WTC11 (cell line): ENCODE measurements around the gene TM4SF1. TPM values are rescaled to one million over a fixed set of nuclear protein-coding genes. Genes with fewer than 3 reads are reported as not detected.
A peak's percentile ranks its signal among the peaks of the same experiment; 100 is the strongest.

Experiments
- ATAC-seq: fragments of 200-7000 bp; cut with Tn5 transposase; 2 replicates; pipeline ENCODE4 v1.10.0; 2021; ENCODE audit warnings: mild to moderate bottlenecking, moderate library complexity
- CTCF ChIA-PET: fragments of 300-600 bp; sonication (Branson Sonifier 250); formaldehyde crosslinking; loops from one replicate; lab custom pipeline; 2021; ENCODE audit warnings: antibody characterized with exemption; lab: Charles Lee
- POLR2A ChIA-PET: fragments of 350-600 bp; sonication (Branson Sonifier 250); formaldehyde crosslinking; loops from one replicate; lab custom pipeline; 2021; ENCODE audit warnings: antibody characterized with exemption; lab: Charles Lee
- DNase-seq: peaks from one replicate; pipeline ENCODE4 v3.0.0; 2021; ENCODE audit warnings: low spot score
- H3K27ac Mint-ChIP-seq: 2 replicates; pipeline ENCODE4 v1.8.0; 2021; ENCODE audit warnings: mixed read lengths
- H3K27me3 Mint-ChIP-seq: 2 replicates; pipeline ENCODE4 v1.8.0; 2021; ENCODE audit warnings: low read depth, mild to moderate bottlenecking, moderate library complexity, mixed read lengths
- H3K36me3 Mint-ChIP-seq: 2 replicates; pipeline ENCODE4 v1.8.0; 2021; ENCODE audit warnings: mixed read lengths
- H3K4me1 Mint-ChIP-seq: 2 replicates; pipeline ENCODE4 v1.8.0; 2022; ENCODE audit warnings: mixed read lengths
- H3K4me3 Mint-ChIP-seq: 2 replicates; pipeline ENCODE4 v1.8.0; 2021; ENCODE audit warnings: mild to moderate bottlenecking, moderate library complexity, mixed read lengths
- H3K9me3 Mint-ChIP-seq: 2 replicates; pipeline ENCODE4 v1.8.0; 2021; ENCODE audit warnings: mixed read lengths
- CREM ChIP-seq: sonication (generic); formaldehyde crosslinking; IDR thresholded peaks from 2 replicates; pipeline ENCODE4 v1.8.1; 2022; ENCODE audit warnings: mild to moderate bottlenecking, missing genetic modification reagents, moderate library complexity
- EMX1 ChIP-seq: fragments of 250-450 bp; sonication (Bioruptor Pico); IDR thresholded peaks from 2 replicates; pipeline ENCODE4 v1.8.0; 2021; ENCODE audit warnings: mild to moderate bottlenecking
- FOXJ3 ChIP-seq: sonication (generic); formaldehyde crosslinking; IDR thresholded peaks from 2 replicates; pipeline ENCODE4 v1.9.0; 2021; ENCODE audit warnings: missing genetic modification reagents, mild to moderate bottlenecking, borderline replicate concordance
- JAZF1 ChIP-seq: fragments of 250-450 bp; sonication (Bioruptor Pico); IDR thresholded peaks from 2 replicates; pipeline ENCODE4 v1.9.0; 2021; ENCODE audit warnings: moderate library complexity, mild to moderate bottlenecking, inconsistent platforms
- MXD4 ChIP-seq: fragments of 250-450 bp; sonication (Bioruptor Pico); IDR thresholded peaks from 2 replicates; pipeline ENCODE4 v1.8.0; 2021; ENCODE audit warnings: mild to moderate bottlenecking, moderate library complexity, borderline replicate concordance
- MYBL2 ChIP-seq: sonication (generic); formaldehyde crosslinking; IDR thresholded peaks from 2 replicates; pipeline ENCODE4 v1.8.1; 2023; ENCODE audit warnings: mild to moderate bottlenecking, moderate library complexity, missing genetic modification reagents
- NR2C2 ChIP-seq: sonication (generic); formaldehyde crosslinking; IDR thresholded peaks from 2 replicates; pipeline ENCODE4 v1.8.0; 2022; ENCODE audit warnings: mild to moderate bottlenecking, missing genetic modification reagents
- SMAD4 ChIP-seq: sonication (generic); formaldehyde crosslinking; IDR thresholded peaks from 2 replicates; pipeline ENCODE4 v1.8.0; 2022; ENCODE audit warnings: mild to moderate bottlenecking, missing genetic modification reagents
- TEAD4 ChIP-seq: sonication (generic); formaldehyde crosslinking; IDR thresholded peaks from 2 replicates; pipeline ENCODE4 v1.8.0; 2022; ENCODE audit warnings: mild to moderate bottlenecking, missing genetic modification reagents
- ZNF396 ChIP-seq: fragments of 250-450 bp; sonication (Bioruptor Pico); IDR thresholded peaks from 2 replicates; pipeline ENCODE4 v1.8.0; 2021; ENCODE audit warnings: mild to moderate bottlenecking, moderate library complexity, borderline replicate concordance
- ZNF416 ChIP-seq: fragments of 250-450 bp; sonication (Bioruptor Pico); IDR thresholded peaks from 2 replicates; pipeline ENCODE4 v1.9.0; 2021; ENCODE audit warnings: mild to moderate bottlenecking, inconsistent platforms
- total RNA-seq: library from RNA; stranded (reverse); gene quantifications from 3 replicates; pipeline ENCODE4 v1.2.3, GENCODE V29; 2021
- TF ChIP-seq, protein P1 (sequence below): sonication (generic); formaldehyde crosslinking; conservative IDR thresholded peaks from 2 replicates; pipeline ENCODE4 v1.8.1; 2023; ENCODE audit warnings: mild to moderate bottlenecking, low read depth, missing genetic modification reagents, moderate library complexity
- TF ChIP-seq, protein P2 (sequence below): fragments of 250-450 bp; sonication (Bioruptor Pico); IDR thresholded peaks from 2 replicates; pipeline ENCODE4 v1.8.0; 2021; ENCODE audit warnings: mild to moderate bottlenecking
- TF ChIP-seq, protein P3 (sequence below): fragments of 250-450 bp; sonication (Bioruptor Pico); IDR thresholded peaks from 2 replicates; pipeline ENCODE4 v1.9.0; 2021; ENCODE audit warnings: mild to moderate bottlenecking, borderline replicate concordance
- TF ChIP-seq, protein P4 (sequence below): sonication (generic); formaldehyde crosslinking; IDR thresholded peaks from 2 replicates; pipeline ENCODE4 v1.8.0; 2023; ENCODE audit warnings: missing genetic modification reagents, mild to moderate bottlenecking, borderline replicate concordance
- TF ChIP-seq, protein P5 (sequence below): sonication (generic); formaldehyde crosslinking; IDR thresholded peaks from 2 replicates; pipeline ENCODE4 v1.8.1; 2023; ENCODE audit warnings: mild to moderate bottlenecking, missing genetic modification reagents, borderline replicate concordance
- TF ChIP-seq, protein P6 (sequence below): sonication (generic); formaldehyde crosslinking; IDR thresholded peaks from 2 replicates; pipeline ENCODE4 v1.8.1; 2023; ENCODE audit warnings: mild to moderate bottlenecking, missing genetic modification reagents

Gene TM4SF1
- total RNA-seq, 1 experiment from 2014 or later: 0.90 TPM

DNA sequence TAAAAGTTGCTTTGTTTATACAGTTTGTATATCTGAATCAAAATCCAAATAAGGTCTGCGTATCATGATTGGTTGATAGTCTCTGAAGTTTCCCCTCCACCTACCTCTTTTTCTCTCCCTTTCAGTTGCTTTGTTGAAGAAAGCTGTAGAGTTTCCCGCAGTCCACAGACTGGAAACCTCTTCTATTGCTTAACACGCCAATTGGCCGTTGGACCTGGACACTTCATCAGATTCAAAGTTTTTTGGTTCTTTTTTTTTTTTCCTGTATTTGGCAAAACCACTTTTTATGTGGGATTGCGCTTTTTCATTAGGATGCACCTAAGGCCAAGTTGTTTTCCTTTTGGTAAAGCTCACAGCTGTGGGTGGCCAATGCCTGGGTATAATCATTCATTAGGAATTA lies 14.5 kb upstream of the TM4SF1 start:
- Mint-ChIP-seq H3K4me1 (no peaks in the 10 kb centered on the region), H3K36me3 (no peaks in the 10 kb centered on the region), H3K27ac (no peak overlapping the region), H3K27me3 (no peaks in the 10 kb centered on the region), H3K9me3 (no peaks in the 10 kb centered on the region), H3K4me3 (no peak overlapping the region)
- ChIA-PET CTCF (interaction anchor here (0.6 to 1.7 kb wide), 3 partner anchors 39 to 88 kb away, joined by 3 to 6 read pairs (median 3); no protein-coding TSS in a partner anchor), POLR2A (no interaction called here)
- DNase-seq: no peak
- ATAC-seq: no peak
- TF ChIP-seq ZNF396 (CRISPR knock-in tag) (no peak), MYBL2 (CRISPR knock-in tag) (no peak), MXD4 (CRISPR knock-in tag) (no peak), ZNF416 (CRISPR knock-in tag) (no peak)
- TF ChIP-seq, protein P1, sequence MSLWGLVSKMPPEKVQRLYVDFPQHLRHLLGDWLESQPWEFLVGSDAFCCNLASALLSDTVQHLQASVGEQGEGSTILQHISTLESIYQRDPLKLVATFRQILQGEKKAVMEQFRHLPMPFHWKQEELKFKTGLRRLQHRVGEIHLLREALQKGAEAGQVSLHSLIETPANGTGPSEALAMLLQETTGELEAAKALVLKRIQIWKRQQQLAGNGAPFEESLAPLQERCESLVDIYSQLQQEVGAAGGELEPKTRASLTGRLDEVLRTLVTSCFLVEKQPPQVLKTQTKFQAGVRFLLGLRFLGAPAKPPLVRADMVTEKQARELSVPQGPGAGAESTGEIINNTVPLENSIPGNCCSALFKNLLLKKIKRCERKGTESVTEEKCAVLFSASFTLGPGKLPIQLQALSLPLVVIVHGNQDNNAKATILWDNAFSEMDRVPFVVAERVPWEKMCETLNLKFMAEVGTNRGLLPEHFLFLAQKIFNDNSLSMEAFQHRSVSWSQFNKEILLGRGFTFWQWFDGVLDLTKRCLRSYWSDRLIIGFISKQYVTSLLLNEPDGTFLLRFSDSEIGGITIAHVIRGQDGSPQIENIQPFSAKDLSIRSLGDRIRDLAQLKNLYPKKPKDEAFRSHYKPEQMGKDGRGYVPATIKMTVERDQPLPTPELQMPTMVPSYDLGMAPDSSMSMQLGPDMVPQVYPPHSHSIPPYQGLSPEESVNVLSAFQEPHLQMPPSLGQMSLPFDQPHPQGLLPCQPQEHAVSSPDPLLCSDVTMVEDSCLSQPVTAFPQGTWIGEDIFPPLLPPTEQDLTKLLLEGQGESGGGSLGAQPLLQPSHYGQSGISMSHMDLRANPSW (CRISPR knock-in tag): no peak
- TF ChIP-seq, protein P2, sequence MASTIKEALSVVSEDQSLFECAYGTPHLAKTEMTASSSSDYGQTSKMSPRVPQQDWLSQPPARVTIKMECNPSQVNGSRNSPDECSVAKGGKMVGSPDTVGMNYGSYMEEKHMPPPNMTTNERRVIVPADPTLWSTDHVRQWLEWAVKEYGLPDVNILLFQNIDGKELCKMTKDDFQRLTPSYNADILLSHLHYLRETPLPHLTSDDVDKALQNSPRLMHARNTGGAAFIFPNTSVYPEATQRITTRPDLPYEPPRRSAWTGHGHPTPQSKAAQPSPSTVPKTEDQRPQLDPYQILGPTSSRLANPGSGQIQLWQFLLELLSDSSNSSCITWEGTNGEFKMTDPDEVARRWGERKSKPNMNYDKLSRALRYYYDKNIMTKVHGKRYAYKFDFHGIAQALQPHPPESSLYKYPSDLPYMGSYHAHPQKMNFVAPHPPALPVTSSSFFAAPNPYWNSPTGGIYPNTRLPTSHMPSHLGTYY: no peak
- TF ChIP-seq, protein P3, sequence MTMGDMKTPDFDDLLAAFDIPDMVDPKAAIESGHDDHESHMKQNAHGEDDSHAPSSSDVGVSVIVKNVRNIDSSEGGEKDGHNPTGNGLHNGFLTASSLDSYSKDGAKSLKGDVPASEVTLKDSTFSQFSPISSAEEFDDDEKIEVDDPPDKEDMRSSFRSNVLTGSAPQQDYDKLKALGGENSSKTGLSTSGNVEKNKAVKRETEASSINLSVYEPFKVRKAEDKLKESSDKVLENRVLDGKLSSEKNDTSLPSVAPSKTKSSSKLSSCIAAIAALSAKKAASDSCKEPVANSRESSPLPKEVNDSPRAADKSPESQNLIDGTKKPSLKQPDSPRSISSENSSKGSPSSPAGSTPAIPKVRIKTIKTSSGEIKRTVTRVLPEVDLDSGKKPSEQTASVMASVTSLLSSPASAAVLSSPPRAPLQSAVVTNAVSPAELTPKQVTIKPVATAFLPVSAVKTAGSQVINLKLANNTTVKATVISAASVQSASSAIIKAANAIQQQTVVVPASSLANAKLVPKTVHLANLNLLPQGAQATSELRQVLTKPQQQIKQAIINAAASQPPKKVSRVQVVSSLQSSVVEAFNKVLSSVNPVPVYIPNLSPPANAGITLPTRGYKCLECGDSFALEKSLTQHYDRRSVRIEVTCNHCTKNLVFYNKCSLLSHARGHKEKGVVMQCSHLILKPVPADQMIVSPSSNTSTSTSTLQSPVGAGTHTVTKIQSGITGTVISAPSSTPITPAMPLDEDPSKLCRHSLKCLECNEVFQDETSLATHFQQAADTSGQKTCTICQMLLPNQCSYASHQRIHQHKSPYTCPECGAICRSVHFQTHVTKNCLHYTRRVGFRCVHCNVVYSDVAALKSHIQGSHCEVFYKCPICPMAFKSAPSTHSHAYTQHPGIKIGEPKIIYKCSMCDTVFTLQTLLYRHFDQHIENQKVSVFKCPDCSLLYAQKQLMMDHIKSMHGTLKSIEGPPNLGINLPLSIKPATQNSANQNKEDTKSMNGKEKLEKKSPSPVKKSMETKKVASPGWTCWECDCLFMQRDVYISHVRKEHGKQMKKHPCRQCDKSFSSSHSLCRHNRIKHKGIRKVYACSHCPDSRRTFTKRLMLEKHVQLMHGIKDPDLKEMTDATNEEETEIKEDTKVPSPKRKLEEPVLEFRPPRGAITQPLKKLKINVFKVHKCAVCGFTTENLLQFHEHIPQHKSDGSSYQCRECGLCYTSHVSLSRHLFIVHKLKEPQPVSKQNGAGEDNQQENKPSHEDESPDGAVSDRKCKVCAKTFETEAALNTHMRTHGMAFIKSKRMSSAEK: no peak

DNA sequence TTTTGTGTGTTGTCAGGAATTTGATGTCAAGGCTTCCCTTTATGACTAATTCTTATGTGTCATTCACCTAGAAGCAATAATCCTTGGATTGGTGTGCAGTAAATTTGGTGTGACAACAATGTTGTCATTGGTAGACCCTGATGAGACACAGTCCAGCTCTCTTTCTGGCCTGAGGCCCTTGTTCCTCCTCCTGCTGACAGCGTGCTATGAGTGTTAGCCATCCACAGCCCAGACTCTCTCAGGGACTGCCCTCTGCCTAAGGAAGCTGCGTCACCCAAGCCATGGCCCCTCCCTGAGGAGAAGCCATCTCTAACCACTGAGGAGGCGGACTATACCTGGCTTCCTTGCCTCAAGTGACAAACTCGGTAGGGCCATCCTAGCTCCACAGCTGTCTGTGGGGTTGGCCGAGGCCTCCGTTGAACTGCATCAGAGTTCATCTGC lies 13.3 kb upstream of the TM4SF1 start:
- H3K4me3 Mint-ChIP-seq: no peak overlapping the region
- ChIA-PET POLR2A (no interaction called here), CTCF (interaction anchor here (0.6 to 1.7 kb wide), 3 partner anchors 89 to 501 kb away, joined by 3 to 6 read pairs (median 4); no protein-coding TSS in a partner anchor)
- H3K9me3 Mint-ChIP-seq: no peaks in the 10 kb centered on the region
- no peak overlapping the region for H3K27ac Mint-ChIP-seq
- no peaks in the 10 kb centered on the region for H3K27me3 Mint-ChIP-seq
- ATAC-seq (peak; percentile 42), DNase-seq (no peak)
- H3K36me3 Mint-ChIP-seq: no peaks in the 10 kb centered on the region
- H3K4me1 Mint-ChIP-seq: no peaks in the 10 kb centered on the region; the same call in 1 of the 2 replicates
- TF ChIP-seq ZNF416 (CRISPR knock-in tag) (no peak), EMX1 (CRISPR knock-in tag) (no peak), NR2C2 (CRISPR knock-in tag) (no peak), MYBL2 (CRISPR knock-in tag) (no peak), TEAD4 (CRISPR knock-in tag) (no peak), JAZF1 (CRISPR knock-in tag) (no peak), SMAD4 (CRISPR knock-in tag) (no peak), FOXJ3 (CRISPR knock-in tag) (no peak), CREM (CRISPR knock-in tag) (no peak)
- TF ChIP-seq, protein P4, sequence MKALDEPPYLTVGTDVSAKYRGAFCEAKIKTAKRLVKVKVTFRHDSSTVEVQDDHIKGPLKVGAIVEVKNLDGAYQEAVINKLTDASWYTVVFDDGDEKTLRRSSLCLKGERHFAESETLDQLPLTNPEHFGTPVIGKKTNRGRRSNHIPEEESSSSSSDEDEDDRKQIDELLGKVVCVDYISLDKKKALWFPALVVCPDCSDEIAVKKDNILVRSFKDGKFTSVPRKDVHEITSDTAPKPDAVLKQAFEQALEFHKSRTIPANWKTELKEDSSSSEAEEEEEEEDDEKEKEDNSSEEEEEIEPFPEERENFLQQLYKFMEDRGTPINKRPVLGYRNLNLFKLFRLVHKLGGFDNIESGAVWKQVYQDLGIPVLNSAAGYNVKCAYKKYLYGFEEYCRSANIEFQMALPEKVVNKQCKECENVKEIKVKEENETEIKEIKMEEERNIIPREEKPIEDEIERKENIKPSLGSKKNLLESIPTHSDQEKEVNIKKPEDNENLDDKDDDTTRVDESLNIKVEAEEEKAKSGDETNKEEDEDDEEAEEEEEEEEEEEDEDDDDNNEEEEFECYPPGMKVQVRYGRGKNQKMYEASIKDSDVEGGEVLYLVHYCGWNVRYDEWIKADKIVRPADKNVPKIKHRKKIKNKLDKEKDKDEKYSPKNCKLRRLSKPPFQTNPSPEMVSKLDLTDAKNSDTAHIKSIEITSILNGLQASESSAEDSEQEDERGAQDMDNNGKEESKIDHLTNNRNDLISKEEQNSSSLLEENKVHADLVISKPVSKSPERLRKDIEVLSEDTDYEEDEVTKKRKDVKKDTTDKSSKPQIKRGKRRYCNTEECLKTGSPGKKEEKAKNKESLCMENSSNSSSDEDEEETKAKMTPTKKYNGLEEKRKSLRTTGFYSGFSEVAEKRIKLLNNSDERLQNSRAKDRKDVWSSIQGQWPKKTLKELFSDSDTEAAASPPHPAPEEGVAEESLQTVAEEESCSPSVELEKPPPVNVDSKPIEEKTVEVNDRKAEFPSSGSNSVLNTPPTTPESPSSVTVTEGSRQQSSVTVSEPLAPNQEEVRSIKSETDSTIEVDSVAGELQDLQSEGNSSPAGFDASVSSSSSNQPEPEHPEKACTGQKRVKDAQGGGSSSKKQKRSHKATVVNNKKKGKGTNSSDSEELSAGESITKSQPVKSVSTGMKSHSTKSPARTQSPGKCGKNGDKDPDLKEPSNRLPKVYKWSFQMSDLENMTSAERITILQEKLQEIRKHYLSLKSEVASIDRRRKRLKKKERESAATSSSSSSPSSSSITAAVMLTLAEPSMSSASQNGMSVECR: no peak
- TF ChIP-seq, protein P5, sequence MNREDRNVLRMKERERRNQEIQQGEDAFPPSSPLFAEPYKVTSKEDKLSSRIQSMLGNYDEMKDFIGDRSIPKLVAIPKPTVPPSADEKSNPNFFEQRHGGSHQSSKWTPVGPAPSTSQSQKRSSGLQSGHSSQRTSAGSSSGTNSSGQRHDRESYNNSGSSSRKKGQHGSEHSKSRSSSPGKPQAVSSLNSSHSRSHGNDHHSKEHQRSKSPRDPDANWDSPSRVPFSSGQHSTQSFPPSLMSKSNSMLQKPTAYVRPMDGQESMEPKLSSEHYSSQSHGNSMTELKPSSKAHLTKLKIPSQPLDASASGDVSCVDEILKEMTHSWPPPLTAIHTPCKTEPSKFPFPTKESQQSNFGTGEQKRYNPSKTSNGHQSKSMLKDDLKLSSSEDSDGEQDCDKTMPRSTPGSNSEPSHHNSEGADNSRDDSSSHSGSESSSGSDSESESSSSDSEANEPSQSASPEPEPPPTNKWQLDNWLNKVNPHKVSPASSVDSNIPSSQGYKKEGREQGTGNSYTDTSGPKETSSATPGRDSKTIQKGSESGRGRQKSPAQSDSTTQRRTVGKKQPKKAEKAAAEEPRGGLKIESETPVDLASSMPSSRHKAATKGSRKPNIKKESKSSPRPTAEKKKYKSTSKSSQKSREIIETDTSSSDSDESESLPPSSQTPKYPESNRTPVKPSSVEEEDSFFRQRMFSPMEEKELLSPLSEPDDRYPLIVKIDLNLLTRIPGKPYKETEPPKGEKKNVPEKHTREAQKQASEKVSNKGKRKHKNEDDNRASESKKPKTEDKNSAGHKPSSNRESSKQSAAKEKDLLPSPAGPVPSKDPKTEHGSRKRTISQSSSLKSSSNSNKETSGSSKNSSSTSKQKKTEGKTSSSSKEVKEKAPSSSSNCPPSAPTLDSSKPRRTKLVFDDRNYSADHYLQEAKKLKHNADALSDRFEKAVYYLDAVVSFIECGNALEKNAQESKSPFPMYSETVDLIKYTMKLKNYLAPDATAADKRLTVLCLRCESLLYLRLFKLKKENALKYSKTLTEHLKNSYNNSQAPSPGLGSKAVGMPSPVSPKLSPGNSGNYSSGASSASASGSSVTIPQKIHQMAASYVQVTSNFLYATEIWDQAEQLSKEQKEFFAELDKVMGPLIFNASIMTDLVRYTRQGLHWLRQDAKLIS (CRISPR knock-in tag): no peak
- TF ChIP-seq, protein P6, sequence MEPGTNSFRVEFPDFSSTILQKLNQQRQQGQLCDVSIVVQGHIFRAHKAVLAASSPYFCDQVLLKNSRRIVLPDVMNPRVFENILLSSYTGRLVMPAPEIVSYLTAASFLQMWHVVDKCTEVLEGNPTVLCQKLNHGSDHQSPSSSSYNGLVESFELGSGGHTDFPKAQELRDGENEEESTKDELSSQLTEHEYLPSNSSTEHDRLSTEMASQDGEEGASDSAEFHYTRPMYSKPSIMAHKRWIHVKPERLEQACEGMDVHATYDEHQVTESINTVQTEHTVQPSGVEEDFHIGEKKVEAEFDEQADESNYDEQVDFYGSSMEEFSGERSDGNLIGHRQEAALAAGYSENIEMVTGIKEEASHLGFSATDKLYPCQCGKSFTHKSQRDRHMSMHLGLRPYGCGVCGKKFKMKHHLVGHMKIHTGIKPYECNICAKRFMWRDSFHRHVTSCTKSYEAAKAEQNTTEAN (CRISPR knock-in tag): no peak
